AG09319 (cell line): ENCODE measurements around the gene FAM170B.

Source experiments
- DNase-seq: peaks from one replicate; pipeline ENCODE4 v3.0.0-alpha.2; 2010; ENCODE audit warnings: low read depth; ENCODE audit errors: extremely low read depth
- TF ChIP-seq, protein P1 (sequence below): IDR thresholded peaks from 2 replicates; pipeline ENCODE4 v1.5.1; 2011; ENCODE audit warnings: low read depth, mild to moderate bottlenecking, inconsistent platforms, low read length, moderate library complexity

FAM170B gene

DNA sequence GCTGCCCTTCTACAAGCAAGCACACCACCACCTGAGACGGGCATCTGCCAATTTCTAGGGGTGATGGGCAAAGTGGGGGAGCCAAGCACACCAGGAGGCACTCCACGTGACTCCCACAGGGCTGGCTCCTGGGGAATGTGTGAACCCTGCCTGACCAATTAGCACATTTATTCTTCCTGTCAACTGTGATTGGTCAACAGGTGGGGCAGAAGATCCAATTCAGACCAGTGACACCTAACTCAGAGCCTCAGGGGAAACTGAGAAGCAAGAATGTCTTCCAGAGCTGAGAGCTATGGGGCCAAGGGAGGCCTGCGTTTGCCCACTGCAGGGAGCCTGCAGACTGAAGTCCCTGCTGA is 38.9 kb upstream of the FAM170B start:
- TF ChIP-seq, protein P1, sequence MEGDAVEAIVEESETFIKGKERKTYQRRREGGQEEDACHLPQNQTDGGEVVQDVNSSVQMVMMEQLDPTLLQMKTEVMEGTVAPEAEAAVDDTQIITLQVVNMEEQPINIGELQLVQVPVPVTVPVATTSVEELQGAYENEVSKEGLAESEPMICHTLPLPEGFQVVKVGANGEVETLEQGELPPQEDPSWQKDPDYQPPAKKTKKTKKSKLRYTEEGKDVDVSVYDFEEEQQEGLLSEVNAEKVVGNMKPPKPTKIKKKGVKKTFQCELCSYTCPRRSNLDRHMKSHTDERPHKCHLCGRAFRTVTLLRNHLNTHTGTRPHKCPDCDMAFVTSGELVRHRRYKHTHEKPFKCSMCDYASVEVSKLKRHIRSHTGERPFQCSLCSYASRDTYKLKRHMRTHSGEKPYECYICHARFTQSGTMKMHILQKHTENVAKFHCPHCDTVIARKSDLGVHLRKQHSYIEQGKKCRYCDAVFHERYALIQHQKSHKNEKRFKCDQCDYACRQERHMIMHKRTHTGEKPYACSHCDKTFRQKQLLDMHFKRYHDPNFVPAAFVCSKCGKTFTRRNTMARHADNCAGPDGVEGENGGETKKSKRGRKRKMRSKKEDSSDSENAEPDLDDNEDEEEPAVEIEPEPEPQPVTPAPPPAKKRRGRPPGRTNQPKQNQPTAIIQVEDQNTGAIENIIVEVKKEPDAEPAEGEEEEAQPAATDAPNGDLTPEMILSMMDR, result no peak
- DNase-seq, result no peak

DNA sequence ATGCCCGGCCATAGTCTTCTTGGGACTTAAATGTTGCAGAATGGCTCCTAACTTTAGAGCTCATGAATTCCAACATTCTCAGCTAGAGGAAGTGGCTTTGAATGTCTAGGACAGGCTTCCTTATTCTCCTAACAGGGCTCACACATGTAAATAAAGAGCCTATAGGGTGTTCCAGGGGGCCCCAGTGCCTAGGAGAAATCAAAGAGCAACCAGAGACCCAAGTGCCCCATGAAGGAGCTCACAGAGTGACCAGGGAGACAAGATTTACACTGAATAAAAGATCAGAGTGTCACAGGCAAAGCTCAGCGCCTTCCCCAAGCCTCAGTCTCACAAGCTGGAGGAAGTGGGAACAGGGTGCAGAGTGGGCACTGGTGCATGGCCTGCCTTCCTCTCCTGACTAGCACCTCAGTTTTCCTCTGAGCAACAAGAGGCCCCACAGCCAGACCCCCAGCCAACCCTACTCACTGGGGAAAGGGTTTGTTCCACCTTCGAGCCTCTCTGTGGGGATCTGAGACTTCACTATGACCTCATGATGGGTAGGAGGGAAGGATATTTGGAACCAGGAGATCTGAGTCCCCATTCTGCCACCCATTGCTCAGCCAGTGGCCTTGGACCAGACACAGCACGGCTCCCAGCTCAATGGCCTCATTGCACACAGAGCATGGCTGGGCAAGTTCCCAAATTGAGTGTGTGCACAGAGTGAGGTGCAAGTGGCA is 38.4 kb upstream of the FAM170B start:
- DNase-seq, result no peak
- TF ChIP-seq, protein P1, result no peak

DNA sequence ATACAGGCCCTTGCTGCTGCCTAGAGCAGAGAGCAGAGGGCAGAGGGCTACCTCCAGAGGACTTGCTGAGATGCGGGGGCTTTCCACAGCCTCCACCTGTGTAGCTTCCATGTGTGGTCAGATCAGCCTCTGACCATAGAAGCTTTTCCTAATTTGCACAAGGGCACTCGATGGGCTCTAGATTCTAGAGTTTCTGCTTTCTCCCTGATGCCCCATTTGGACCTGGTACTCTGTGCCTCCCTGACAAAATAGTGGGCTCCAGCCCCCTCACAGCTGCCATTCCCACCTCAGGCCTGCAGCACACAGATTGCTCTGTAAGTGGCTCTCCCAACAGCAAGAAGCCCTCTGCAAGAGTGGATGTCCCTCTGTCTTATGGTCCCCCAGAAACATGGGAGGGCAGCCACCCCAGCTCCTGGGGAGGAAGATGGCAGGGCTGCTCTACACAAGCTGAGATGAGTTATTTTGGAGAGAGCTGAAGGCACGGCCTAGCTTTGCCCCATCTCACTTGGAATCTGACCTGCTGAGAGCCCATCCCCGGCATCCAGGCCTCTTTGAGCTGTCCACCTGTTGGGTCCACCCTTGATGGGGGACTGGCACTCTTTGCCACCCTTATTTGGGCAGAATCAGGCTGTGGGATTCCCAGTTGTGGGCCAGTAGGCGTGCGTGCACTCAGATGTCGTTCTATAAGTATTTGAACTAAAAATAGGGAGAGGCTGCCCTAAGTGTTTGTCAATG is 37.7 kb upstream of the FAM170B start:
- DNase-seq, result no peak
- TF ChIP-seq, protein P1, result no peak

DNA sequence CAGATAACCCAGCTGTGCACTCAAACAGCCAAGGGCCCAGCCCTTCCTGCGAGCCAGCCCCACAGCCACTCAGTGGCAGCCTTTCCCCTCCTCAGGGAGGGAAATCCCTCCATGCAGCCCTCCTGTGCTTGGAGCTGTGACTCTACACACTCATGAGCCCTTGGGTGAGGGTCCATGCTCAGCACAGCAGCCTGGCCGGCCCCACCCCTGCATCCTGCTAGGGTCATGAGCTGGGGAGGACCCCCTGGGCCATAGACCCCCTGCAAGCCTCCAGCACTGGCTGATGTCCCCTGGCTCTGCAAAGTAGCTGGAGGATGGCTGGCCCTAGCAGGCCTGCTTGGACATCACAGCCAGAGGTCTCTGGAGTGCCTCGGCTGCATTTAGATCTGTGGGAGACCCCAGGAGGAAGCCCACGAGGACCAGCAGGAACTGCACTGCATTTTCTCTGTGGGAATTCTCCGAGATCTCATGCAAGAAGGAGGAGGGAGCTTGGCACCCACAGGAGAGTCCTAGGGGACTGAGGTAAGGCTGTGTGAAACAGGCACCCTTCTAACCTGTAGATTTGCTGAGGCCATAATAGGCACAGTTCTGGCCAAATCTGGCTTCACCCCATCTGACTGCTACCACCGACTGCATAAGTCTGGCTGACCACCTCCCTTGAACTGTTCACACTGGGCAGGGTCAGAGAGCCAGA is 37.0 kb upstream of the FAM170B start:
- TF ChIP-seq, protein P1, result no peak
- DNase-seq, result no peak

DNA sequence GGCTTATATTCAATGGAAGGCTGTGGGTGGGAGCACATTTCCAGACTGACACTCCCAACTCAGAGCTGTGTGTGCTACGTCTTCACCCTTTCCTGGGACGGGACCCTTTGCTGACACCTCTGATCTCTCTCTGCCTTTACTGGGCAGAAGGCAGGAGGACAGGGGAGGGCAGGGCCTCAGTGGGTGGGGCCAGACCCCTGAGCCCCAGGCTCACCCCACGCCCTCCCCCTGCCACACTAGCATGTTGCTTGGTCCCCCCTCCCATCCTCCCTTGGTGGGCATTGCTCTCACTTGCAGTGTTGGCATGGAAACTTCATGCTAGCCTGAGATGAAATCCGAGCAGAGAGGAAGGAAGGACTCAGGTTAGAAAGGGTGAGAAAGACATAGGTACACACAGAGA is 36.0 kb upstream of the FAM170B start:
- TF ChIP-seq, protein P1, result no peak
- no peak for DNase-seq

DNA sequence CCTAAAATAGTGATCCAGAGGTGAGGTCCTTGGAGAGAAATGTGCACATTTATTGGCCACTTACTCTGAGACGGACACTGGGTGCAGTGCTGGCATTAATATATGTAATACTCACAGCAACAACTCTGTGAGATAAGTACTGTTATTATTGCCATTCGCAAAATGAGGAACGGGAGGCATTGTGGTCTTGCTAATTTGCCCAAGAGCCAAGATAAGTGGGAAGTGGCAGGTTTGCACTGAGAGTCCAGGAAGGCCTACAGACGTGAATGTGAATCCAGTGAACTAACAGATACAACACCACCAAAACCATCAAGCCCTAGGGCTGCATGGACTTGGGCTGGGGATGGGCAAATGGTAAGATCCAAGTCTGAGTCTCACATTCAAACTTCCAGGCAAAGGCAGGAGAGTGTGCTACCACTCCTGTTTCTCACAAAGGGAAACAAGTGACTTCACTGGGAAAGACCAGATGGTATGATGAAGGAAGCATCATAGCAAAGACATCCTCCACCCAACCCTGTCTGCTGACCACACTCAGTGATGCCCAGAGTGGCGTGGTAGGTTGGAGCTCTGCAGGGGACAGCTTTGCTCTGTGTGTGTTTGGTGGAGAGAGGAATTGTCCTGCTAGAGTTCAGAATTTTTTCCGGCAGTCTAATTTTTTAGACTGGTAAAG is 35.1 kb upstream of the FAM170B start:
- no peak for DNase-seq
- TF ChIP-seq, protein P1, result no peak
